ENCODE measurements around the gene PAQR4.
A peak's percentile ranks its signal among the peaks of the same experiment; 100 is the strongest.

The PAQR4 gene

DNA sequence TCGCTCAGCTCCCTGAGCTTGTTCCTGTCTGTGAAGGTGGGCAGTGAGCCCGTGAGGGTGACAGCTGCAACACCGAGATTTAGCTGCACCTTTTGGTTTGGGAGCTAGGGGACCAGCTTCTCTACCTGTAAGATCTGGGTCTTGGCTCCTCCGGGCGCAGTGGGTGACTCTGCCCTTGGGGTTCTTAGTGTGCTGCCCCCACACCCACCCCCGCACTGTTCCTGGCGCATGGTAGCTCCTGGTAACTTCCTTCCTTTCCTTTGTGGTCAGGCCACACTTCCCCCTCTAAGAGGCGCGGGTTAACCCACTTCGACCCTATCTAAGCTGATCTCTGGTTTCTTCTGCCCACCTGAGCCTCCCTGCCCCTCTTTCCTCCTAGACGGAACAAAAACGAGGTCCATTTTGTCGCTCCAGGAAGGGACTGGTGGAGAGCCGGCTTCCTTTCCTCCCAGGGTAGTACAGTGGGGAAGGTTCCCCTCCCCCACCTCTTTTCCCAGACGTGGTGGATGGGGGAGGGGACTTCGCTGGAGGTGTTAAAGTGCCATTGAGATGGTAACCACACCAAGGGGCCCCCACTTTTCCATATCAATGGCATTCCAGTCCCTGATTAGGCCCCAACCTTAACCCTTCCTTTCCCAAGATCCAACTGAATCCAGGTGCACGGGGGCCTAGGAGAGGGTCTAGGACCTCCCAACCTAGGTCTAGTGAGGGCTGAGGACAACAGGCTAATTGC lies 39.0 kb downstream of the PAQR4 start:
- DNase-seq = peak; percentile 31

- no peak for DNase-seq
These were observed 39.5 kb downstream of the PAQR4 start for GRCh38 chr16:3008690-3009037.

DNA sequence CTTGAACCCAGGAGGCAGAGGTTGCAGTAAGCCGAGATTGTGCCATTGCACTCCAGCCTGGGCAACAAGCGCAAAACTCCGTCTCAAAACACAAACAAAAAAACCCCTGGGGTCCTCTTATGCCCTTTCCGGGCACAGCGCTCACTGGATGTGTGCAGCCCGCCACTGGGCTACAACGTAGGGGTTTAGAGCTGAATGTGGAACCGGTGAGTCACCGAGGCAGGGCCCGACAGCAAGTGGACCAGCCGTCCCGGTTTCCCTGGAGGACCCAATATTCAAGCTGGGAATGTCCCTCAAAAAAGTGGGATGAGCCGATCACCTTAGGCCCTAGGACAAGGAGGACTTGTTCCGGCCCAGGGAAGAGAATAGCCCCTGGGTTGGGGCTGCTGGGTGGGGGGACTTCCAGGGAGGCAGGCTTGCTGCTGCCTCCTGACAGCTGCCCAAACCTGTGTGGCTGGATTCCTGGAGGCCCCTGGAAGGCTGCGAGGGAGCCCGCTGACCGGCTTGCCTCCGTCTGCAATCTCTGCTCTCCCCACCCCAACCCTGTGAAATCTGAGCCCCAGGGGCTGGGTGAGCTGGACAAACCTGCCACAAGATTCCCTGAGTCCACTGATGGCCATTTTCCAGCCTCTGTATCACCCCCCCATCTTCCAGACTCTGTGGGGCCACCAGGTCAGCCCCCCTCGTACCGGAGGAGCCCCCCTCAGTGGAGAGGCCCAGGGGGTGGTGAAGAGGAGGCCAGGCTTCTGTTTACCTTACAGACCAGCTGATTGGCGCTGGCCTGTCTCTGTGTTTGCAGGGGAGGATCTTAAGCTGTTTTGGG lies 40.6 kb downstream of the PAQR4 start:
- no peak for DNase-seq

DNA sequence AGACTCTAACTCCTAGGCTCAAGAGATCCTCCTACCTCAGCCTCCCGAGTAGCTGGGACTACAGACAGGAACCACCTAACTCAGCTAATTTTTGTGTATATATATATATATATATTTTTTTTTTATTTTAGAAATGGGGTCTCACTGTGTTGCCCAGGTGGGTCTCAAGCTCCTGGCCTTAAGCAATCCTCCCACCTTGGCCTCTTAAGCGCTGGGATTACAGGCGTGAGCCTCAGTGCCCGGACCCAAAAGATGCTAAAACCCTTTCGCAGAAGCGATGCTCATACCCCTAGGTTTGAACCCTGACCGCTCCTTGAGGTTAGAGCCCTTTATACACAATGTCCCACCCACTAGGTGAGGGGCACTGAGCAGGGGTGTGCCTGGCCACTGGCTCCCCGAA lies 41.4 kb downstream of the PAQR4 start:
- DNase-seq = no peak

DNA sequence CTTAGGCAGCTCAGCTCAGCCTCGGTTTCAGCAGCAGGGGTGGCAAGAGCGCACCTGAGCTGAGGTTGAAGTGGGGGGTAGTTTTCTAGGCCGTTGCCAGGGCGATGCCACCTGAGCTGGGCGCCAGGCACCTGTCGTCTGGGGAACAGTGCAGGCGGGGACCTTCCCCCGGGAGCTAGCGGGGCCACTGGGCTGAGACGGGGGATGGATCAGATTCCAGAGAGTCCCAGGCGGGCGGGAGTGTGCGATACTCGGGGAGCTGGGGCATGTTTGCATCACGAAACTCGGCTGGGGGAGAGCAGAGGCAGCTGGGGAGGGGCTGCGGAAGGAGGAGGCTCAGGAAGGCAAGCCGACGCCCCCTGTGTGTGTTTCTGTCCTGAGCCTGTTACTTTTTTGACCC lies 43.1 kb downstream of the PAQR4 start:
- DNase-seq = no peak

GRCh38 chr16:3012828-3013420 lies 43.8 kb downstream of the PAQR4 start, which contains the start of gene CLDN9:
CLDN9 (plus strand) TSS chr16:3012923; CDS start chr16:3013363, 440 bp downstream.
- DNase-seq = no peak

GRCh38 chr16:3013491-3013951 lies 44.4 kb downstream of the PAQR4 start:
- DNase-seq = no peak

DNA sequence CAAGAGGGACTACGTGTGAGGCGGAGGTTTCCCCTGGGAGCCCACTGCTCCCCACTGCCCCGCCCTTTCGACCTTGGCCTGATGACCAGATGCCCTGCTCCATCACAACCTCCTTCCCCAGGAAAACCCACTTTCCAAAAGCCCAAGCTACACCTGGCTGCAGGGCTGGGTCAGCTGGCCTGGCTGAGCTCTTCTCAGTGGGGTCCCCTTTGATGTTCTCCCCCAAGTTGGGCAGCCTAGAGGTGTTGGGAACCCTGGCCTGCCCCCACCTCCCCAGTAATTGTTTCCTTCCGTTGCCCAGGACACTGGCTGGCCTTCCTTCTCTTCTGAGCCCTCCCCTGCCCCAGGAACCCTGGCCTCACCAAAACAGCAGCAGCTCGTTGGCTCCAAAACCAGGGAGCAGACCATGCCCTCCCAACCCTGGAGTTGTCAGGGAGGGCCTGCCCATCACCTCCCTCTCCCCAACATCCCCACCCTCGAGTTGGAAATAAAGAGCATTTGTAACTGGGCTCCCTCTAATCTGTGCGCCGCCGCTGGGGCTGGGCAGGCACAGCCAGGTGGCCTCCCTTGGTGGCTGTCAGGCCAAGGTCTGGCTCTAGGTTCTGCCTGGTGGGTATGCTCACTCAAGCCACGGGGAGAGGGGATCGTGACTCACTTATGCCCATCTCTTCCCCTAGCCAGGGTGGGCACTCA lies 45.0 kb downstream of the PAQR4 start:
- DNase-seq = no peak

DNA sequence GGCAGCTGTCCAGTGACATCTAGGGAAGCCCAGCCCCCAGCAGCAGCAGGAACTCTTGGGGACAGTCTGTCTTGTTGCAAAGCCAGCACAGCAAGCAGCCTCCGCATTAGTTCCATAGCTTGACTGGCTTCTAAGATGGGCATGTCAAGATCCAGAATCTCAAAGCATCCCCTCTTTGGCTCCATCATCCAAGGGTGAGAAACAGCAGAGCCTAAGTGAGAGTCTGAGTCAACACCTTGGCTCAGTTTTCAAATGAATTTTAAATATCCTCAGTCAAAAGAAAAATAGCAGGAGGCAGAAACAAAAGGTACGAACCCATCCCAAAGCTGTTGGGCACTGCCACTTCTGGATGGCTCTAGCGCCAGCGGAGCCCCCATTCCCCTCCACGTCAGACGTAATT lies 45.8 kb downstream of the PAQR4 start:
- DNase-seq = no peak

GRCh38 chr16:3015865-3016521 lies 46.8 kb downstream of the PAQR4 start:
- DNase-seq = no peak

- no peak for DNase-seq
These were observed 48.2 kb downstream of the PAQR4 start for GRCh38 chr16:3017344-3017743.

GRCh38 chr16:3017794-3018506 lies 48.8 kb downstream of the PAQR4 start, which contains the start of gene CLDN6:
CLDN6 (minus strand) TSS chr16:3018183; CDS start chr16:3016021, 2,162 bp downstream.
- DNase-seq = peak; percentile 33

DNA sequence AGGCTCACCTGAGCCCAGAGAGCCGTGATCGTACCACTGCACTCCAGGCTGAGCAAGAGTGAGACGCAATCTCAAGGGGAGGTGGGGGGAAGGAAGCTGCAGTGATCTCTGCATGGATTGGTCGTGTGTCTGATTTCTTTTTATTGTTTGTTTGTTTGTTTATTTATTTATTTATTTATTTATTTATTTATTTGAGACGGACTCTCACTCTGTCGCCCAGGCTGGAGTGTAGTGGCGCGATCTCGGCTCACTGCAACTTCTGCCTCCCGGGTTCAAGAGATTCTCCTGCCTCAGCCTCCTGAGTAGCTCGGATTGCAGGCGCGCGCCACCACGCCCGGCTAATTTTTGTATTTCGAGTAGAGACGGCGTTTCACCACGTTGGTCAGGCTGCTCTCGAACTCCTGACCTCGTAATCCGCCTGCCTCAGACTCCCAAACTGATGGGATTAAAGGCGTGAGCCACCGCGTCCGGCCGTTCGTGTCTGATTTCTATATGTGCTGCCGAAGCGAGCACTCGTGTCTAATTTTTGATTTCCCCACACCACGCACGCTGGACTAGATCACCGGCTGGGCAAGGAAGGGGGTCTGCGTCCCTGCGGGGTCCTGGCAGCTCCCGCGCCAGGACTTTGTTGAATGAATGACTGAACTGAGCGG lies 50.6 kb downstream of the PAQR4 start:
- no peak for DNase-seq

GRCh38 chr16:3020247-3020603 lies 51.1 kb downstream of the PAQR4 start, which contains the start of gene TNFRSF12A:
TNFRSF12A (plus strand) TSS chr16:3020368; CDS start chr16:3020398, 30 bp downstream.
- peak; percentile 77 for DNase-seq

- DNase-seq = peak; percentile 73
These were observed 51.7 kb downstream of the PAQR4 start for GRCh38 chr16:3020604-3021448.

DNA sequence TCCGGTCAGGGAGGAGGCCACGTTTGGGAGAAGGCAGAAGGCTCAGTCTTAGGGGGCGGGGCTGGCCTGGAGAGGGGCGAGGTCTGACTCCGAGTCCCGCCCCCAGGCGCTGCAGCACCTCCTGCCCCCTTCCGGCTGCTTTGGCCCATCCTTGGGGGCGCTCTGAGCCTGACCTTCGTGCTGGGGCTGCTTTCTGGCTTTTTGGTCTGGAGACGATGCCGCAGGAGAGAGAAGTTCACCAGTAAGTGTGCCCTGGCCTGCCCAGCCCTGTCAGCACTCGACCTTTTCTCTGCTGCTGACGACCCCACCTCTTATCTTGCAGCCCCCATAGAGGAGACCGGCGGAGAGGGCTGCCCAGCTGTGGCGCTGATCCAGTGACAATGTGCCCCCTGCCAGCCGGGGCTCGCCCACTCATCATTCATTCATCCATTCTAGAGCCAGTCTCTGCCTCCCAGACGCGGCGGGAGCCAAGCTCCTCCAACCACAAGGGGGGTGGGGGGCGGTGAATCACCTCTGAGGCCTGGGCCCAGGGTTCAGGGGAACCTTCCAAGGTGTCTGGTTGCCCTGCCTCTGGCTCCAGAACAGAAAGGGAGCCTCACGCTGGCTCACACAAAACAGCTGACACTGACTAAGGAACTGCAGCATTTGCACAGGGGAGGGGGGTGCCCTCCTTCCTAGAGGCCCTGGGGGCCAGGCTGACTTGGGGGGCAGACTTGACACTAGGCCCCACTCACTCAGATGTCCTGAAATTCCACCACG lies 52.5 kb downstream of the PAQR4 start:
- DNase-seq = peak; percentile 66

- DNase-seq = peak; percentile 68
These were observed 53.1 kb downstream of the PAQR4 start for GRCh38 chr16:3022208-3022683.

DNA sequence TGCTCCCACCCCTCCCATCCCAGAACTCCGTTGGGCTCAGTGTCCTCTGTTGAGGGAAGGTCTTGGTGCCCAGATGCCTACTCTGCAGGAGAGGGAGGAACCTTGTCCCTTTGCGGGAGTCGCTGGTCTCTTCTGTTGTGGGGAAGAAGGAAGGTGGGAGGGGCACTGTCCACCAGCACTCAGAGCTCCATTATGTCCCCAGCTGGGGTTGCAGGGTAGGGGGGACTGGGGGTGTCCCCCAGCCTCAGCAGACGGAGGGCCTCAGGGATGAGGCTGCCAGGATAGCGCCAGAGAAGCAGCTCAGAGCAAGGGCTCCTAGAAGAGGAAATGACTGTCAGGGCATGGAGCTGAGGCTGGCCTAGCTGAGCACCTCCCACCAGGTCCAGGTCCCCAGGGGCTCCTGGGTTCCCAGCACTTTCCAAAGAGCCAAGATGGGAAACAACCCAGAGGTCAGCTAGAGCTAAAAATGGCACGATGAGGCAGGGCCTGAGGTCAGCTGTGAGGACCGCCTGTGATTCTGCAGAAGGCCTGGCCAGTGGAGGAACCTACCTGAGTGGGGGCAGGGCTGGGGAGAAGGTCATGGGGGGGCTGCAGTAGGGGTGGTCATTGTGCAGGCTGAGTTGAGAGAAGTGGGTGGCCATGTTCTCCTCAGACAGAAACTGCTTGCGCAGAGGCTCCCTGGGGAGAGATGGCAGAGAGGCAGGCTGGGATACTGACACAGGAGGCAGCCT lies 53.7 kb downstream of the PAQR4 start:
- DNase-seq = no peak

All from CD4-positive, alpha-beta T cell treated with Interleukin-10 for 1 hour (primary cell).